Urinary bladder (tissue), 4 donors: ENCODE measurements around the gene ZBED6. TPM values are rescaled to one million over a fixed set of nuclear protein-coding genes. Genes with fewer than 3 reads are reported as not detected.
A peak's percentile ranks its signal among the peaks of the same experiment; 100 is the strongest.
"Not testable (repeated sequence)": the region's sequence is repeated elsewhere in the genome, so short reads cannot be mapped to it uniquely, and the experiment has no call there.

Source experiments
- DNase-seq: peaks from one replicate; pipeline ENCODE4 v3.0.0-alpha.2; 2015; ENCODE audit errors: extremely low spot score
- H3K27ac ChIP-seq: one replicate; pipeline ENCODE4 v1.5.1; 2013; ENCODE audit warnings: low read depth, mild to moderate bottlenecking, moderate library complexity
- H3K36me3 ChIP-seq: one replicate; pipeline ENCODE4 v1.6.1; 2013; ENCODE audit warnings: mild to moderate bottlenecking, moderate library complexity; ENCODE audit not compliant: insufficient read depth
- H3K4me1 ChIP-seq: one replicate; pipeline ENCODE4 v1.6.1; 2013; ENCODE audit warnings: mild to moderate bottlenecking, moderate library complexity; ENCODE audit not compliant: insufficient read depth
- H3K4me3 ChIP-seq: one replicate; pipeline ENCODE4 v1.5.1; 2013; ENCODE audit warnings: low read depth, low read length
- WGBS: extraction: QIAGEN DNeasy Blood & Tissue Kit; methylation state at CpG from one replicate; pipeline ENCODE4 v1.1.7; 2013; 5-methylcytosine and 5-hydroxymethylcytosine counted together
- polyA plus RNA-seq: library from polyadenylated mRNA; stranded (reverse); fragments of 200-250 nt; gene quantifications from one replicate; pipeline ENCODE4 v1.2.3, GENCODE V29; 2013
- total RNA-seq: library from RNA; depleted of rRNA; stranded (reverse); fragments of >200 nt; gene quantifications from one replicate; pipeline ENCODE4 v1.2.3, GENCODE V29; 2014
- donor health status: healthy with polysubstance abuse.
- donor health status: healthy.

The ZBED6 gene
- total and polyA plus RNA-seq, 2 donors, result 3.0 to 30.8 TPM

- H3K27ac ChIP-seq, result peak overlapping the region; percentile 95
- no peak for DNase-seq
- H3K4me3 ChIP-seq, result peak overlapping the region; percentile 67
- peaks cover 3% of the 10 kb centered on the region for H3K4me1 ChIP-seq
- under 1% methylated on average over 12 of the region's 12 CpGs for WGBS
- peaks cover 1% of the 10 kb centered on the region for H3K36me3 ChIP-seq
Measured at GRCh38 chr1:203796236-203796605, 798 bp downstream of the ZBED6 start.

GRCh38 chr1:203797216-203797615 lies 1.8 kb downstream of the ZBED6 start:
- 65% methylated on average over 2 of the region's 2 CpGs for WGBS
- Histone ChIP-seq H3K4me1 (peaks cover 3% of the 10 kb centered on the region), H3K27ac (no peak overlapping the region), H3K36me3 (peaks cover 1% of the 10 kb centered on the region), H3K4me3 (peak overlapping the region; percentile 67)
- no peak for DNase-seq

- no peak overlapping the region for H3K4me3 ChIP-seq
- WGBS, result 63% methylated on average over 6 of the region's 6 CpGs
- H3K27ac ChIP-seq, result no peak overlapping the region
- no peak for DNase-seq
- H3K4me1 ChIP-seq, result peaks cover 3% of the 10 kb centered on the region
- peaks cover 1% of the 10 kb centered on the region for H3K36me3 ChIP-seq
Measured at GRCh38 chr1:203797948-203798655, 2.7 kb downstream of the ZBED6 start.

- DNase-seq, result no peak
- WGBS, result 84% methylated on average over 4 of the region's 4 CpGs
- H3K4me3 ChIP-seq, result no peak overlapping the region
- H3K4me1 ChIP-seq, result peaks cover 3% of the 10 kb centered on the region
- H3K36me3 ChIP-seq, result no peaks in the 10 kb centered on the region
- no peak overlapping the region for H3K27ac ChIP-seq
Measured at GRCh38 chr1:203799157-203799556, 3.7 kb downstream of the ZBED6 start.

- Histone ChIP-seq H3K27ac (no peak overlapping the region), H3K36me3 (no peaks in the 10 kb centered on the region), H3K4me1 (peaks cover 3% of the 10 kb centered on the region), H3K4me3 (no peak overlapping the region)
- 41% methylated on average over 1 of the region's 1 CpG for WGBS
- no peak for DNase-seq
Measured at GRCh38 chr1:203799971-203800370, 4.5 kb downstream of the ZBED6 start.

GRCh38 chr1:203805689-203806088 lies 10.3 kb downstream of the ZBED6 start:
- no peak overlapping the region for H3K4me3 ChIP-seq
- no peak overlapping the region for H3K27ac ChIP-seq
- H3K36me3 ChIP-seq, result peaks cover 2% of the 10 kb centered on the region
- DNase-seq, result no peak
- H3K4me1 ChIP-seq, result no peaks in the 10 kb centered on the region
- WGBS, result 98% methylated on average over 7 of the region's 7 CpGs

GRCh38 chr1:203807196-203807595 lies 11.8 kb downstream of the ZBED6 start:
- H3K36me3 ChIP-seq, result peaks cover 5% of the 10 kb centered on the region
- no peak overlapping the region for H3K4me3 ChIP-seq
- no peak overlapping the region for H3K27ac ChIP-seq
- 42% methylated on average over 2 of the region's 2 CpGs for WGBS
- DNase-seq, result no peak
- no peaks in the 10 kb centered on the region for H3K4me1 ChIP-seq

- no peak for DNase-seq
- H3K4me1 ChIP-seq, result no peaks in the 10 kb centered on the region
- no peak overlapping the region for H3K27ac ChIP-seq
- H3K36me3 ChIP-seq, result peaks cover 9% of the 10 kb centered on the region
- WGBS, result 97% methylated on average over 2 of the region's 2 CpGs
- no peak overlapping the region for H3K4me3 ChIP-seq
Measured at GRCh38 chr1:203813581-203814341, 18.3 kb downstream of the ZBED6 start.

GRCh38 chr1:203818399-203818798 lies 23.0 kb downstream of the ZBED6 start:
- Histone ChIP-seq H3K27ac (no peak overlapping the region), H3K36me3 (peaks cover 14% of the 10 kb centered on the region), H3K4me1 (no peaks in the 10 kb centered on the region), H3K4me3 (no peak overlapping the region)
- DNase-seq, result no peak
- 88% methylated on average over 6 of the region's 6 CpGs for WGBS

GRCh38 chr1:203823306-203823705 lies 27.9 kb downstream of the ZBED6 start:
- no peak overlapping the region for H3K4me3 ChIP-seq
- 63% methylated on average over 1 of the region's 1 CpG for WGBS
- H3K27ac ChIP-seq, result no peak overlapping the region
- DNase-seq, result no peak
- peaks cover 13% of the 10 kb centered on the region for H3K36me3 ChIP-seq
- H3K4me1 ChIP-seq, result no peaks in the 10 kb centered on the region

GRCh38 chr1:203826175-203826574 lies 30.8 kb downstream of the ZBED6 start:
- no peak for DNase-seq
- no peaks in the 10 kb centered on the region for H3K4me1 ChIP-seq
- H3K36me3 ChIP-seq, result peaks cover 5% of the 10 kb centered on the region
- 91% methylated on average over 2 of the region's 2 CpGs for WGBS
- H3K4me3 ChIP-seq, result no peak overlapping the region
- no peak overlapping the region for H3K27ac ChIP-seq

- DNase-seq, result no peak
- WGBS, result 76% methylated on average over 5 of the region's 5 CpGs
- Histone ChIP-seq H3K27ac (no peak overlapping the region), H3K36me3 (peaks cover 3% of the 10 kb centered on the region), H3K4me3 (no peak overlapping the region), H3K4me1 (no peaks in the 10 kb centered on the region)
Measured at GRCh38 chr1:203828002-203828401, 32.6 kb downstream of the ZBED6 start.

GRCh38 chr1:203828503-203828902 lies 33.1 kb downstream of the ZBED6 start:
- no peaks in the 10 kb centered on the region for H3K4me1 ChIP-seq

GRCh38 chr1:203829247-203829646 lies 33.8 kb downstream of the ZBED6 start:
- WGBS, result 77% methylated on average over 5 of the region's 5 CpGs
- H3K4me1 ChIP-seq, H3K36me3 ChIP-seq, H3K4me3 ChIP-seq, DNase-seq, H3K27ac ChIP-seq: not testable (repeated sequence)

More at GRCh38 chr1:203828503-203828902, 33.1 kb downstream of the ZBED6 start:
- DNase-seq, result no peak
- H3K27ac ChIP-seq, result no peak overlapping the region
- no peak overlapping the region for H3K4me3 ChIP-seq
- 23% methylated on average over 1 of the region's 1 CpG for WGBS
- peaks cover 3% of the 10 kb centered on the region for H3K36me3 ChIP-seq
